HS-5 (cell line): ENCODE measurements around the gene FOS.
"Not testable (repeated sequence)": the region's sequence is repeated elsewhere in the genome, so short reads cannot be mapped to it uniquely, and the experiment has no call there.

ENCODE experiments used
- DNase-seq: peaks from one replicate; pipeline ENCODE4 v3.0.0-alpha.2; 2012; ENCODE audit warnings: low read depth

Gene FOS

GRCh38 chr14:75294649-75295033 is 16.0 kb downstream of the FOS start:
- DNase-seq: no peak

DNA sequence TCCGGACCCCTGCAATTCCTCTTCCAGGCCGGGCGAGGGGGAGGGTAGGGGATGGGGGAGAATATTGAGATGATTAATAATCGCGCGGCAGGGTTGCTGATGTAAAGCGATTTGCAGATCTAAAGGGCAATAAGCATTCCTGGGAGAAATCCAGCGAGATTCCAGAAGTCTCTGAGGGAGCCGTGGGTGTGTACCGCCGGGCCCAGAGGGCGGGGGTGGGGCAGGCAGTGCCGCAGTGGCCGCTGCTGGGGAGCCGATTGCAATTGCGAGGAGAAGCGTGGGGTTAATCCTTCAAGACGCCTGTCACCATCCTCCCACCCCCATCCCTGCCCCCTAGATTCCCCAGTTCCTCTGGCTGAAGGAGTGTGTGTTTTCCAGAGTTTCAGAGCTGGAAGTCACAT is 16.4 kb downstream of the FOS start:
- no peak for DNase-seq

GRCh38 chr14:75295491-75296345 is 17.1 kb downstream of the FOS start:
- DNase-seq: no peak

DNA sequence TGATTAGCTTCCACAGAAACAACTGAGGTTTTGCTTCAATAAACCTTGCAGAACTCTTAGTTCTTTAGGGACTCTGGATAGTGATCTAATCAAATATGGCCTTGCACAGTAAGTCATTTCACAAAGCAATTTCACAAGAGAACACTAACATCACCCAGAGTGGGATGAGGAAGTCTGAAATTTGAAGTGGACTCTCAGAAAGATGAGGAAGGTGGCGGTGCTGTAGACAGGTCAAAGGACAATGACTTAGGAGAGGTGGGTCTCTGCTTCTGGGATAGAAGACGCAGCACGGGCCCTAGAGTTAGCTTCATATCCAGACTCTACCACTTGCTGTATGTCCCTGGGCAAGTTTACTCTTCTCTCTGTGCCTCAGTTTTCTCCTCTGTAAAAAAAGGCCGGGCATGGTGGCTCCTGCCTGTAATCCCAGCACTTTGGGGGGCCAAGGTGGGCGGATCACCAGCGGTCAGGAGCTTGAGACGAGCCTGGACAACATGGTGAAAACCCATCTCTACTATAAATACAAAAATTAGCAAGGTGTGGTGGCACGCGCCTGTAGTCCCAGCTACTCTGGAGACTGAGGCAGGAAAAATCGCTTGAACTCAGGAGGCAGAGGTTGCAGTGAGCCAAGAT is 18.9 kb downstream of the FOS start:
- DNase-seq: no peak

DNA sequence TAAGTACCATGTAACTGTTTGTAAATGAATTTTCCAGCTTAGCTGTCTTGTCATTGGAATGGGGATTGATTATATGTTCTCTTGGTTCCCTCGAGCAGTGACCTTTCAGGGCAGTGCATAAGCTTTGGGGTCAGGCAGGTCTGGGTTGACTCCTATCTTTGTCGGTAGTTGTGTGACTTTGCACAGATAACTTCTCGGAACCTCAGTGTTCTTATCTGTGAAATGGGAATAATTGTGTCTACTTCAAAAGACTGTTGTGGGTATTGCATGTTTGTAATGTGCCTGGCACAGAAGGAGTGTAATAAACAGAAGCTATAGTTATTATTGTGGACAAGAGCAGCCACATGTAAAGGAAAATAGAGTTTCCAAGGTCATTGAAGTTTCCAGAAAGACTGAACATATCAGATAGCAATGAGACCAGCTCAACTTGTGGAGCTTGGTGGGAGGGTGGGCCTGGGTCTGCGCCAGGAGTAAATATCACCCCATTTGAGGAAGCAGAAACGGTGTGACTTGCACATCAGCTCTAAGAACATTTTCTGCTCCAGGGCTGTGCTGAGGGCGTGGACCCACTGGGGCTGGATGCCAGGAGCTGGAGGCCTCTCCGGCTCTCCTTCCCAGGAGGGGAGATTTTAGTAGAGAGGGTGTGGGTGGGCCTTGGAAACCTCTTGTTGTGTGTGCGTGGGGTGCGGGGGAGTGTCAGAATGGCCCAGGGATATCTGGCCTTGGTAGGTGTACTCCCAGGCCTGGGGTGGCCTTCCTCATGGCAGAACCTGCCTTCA is 19.7 kb downstream of the FOS start:
- DNase-seq: no peak

GRCh38 chr14:75299059-75299458 is 20.4 kb downstream of the FOS start:
- no peak for DNase-seq

- no peak for DNase-seq
Observed at GRCh38 chr14:75299576-75299975, 20.9 kb downstream of the FOS start.

DNA sequence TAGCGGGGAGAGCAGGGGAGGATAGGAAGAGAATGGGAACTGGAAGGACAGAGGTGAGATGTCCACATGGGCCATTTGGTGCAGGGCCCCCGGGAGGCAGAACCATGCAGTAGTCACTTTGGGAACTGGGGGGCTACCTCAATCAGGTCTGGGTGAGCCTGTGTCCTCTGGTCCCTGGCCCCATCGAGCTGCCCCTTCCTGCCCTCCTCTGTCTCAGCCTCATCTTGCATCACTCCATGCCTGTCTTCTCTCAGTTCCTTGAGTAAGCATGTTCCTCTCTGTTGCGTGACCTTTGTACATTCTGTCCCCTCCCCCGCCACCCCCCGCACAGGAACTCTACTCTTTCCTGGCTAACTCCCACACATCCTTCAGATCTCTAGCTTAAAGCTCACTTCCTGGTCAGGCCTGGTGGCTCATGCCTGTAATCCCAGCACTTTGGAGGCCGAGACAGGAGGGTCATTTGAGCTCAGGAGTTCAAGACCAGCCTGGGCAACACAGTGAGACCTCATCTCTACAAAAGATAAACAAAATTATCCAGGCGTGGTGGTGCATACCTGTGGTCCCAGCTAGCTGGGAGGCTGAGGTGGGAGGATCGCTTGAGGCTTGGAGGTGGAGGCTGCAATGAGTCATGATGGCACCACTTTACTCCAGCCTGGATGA is 23.2 kb downstream of the FOS start:
- DNase-seq: no peak

DNA sequence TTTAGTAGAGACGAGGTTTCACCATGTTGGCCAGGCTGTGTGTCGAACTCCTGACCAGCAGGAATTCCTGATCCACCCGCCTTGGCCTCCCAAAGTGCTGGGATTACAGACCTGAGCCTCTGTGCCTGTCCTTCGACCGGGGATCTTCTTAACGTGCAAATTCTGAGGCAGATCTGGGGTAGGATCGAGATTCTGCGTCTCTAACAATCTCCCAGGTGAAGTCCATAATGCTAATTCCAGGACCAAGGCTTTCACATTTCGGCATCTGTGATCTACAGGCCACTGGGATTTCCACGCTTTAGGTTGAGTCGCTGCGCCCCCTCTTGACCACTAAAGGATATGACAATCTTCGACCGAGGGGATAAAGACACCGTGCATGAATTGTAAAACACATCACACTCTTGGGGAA is 24.8 kb downstream of the FOS start:
- DNase-seq: no peak

DNA sequence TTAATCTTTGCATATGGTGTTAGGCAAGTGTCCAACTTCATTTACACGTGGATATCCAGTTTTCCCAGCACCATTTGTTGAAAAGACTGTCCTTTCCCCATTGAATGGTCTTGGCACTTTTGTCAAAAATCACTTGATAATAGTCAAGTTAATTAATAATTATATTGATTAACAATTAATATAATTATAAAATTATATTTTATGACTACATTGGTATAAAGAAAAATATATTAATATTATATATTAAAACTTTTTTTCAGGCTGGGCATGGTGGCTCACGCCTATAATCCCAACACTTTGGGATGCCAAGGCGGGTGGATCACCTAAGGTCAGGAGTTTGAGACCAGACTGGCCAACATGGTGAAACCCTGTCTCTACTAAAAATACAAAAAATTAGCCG is 27.8 kb downstream of the FOS start:
- not testable (repeated sequence) for DNase-seq

DNA sequence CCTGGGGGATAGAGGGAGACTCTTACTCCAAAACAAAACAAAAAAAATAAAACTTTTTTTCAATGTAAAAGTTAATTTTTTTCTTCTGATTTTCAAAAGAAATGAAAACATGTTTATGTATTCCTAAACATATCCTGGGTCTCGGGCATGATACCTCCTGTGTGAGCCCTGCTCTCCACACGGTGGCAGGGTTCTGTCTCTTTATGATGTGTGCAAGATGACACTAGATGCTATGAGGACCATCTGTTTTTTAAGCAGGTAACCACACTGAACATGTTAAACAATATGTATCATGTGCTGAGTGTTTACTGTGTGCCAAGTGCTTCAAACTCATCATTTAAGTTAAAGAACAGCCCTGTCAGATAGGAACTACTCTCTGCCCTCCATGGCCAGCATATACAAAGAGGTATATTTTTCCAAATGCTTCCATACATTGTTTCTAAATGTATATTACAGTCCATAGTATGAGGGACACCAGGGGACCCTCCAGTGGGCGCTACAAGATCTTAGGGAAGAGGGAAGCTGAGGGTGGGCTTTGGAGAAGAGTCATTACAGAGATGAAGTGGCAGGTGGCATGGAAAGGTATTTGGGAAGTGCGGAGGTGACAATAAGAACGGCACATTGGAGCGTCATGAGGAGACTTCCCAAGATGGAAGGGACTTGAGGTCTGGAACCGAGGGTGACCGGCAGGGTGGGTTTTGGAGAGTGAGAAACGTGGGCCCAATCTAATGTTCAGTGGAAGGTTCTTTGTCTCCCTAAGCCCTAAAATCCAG is 28.5 kb downstream of the FOS start:
- DNase-seq: no peak

- DNase-seq: no peak
Observed at GRCh38 chr14:75307700-75308379, 29.2 kb downstream of the FOS start.

- not testable (repeated sequence) for DNase-seq
Observed at GRCh38 chr14:75308991-75309390, 30.4 kb downstream of the FOS start.

DNA sequence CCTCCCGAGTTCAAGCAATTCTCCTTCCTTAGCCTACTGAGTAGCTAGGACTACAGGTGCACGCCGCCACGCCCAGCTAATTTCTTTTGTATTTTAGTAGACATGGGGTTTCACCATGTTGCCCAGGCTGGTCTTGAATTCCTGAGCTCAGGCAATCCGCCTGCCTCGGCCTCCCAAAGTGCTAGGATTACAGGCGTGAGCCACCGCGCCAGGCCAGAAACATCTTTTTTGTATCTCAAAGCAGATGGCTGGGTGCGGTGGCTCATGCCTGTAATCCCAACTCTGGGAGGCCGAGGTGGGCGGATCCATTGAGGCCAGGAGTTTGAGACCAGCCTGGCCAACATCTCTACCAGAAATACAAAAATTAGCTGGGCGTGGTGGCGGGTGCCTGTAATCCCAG is 30.9 kb downstream of the FOS start:
- not testable (repeated sequence) for DNase-seq

- DNase-seq: no peak
Observed at GRCh38 chr14:75310295-75311111, 31.9 kb downstream of the FOS start.

DNA sequence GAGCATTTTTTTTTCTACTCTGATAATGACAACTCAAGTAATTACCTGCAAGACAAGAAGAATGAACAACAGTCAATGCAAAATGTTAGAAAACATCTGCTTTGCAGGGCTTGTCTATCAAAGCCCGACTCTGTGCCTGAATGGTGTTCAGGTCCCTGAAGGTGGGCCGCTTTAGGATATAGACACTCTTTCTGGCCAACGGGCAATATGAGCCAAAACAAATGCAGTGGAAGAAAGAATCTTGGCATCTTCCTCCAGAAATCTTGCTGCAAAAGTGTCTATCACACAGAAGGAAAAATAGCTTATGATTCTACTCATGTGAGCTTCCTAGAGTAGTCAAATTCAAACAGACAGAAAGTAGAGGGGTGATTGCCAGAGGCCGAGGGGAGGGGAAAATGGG is 32.7 kb downstream of the FOS start:
- DNase-seq: no peak

- no peak for DNase-seq
Observed at GRCh38 chr14:75312341-75312740, 33.7 kb downstream of the FOS start.

DNA sequence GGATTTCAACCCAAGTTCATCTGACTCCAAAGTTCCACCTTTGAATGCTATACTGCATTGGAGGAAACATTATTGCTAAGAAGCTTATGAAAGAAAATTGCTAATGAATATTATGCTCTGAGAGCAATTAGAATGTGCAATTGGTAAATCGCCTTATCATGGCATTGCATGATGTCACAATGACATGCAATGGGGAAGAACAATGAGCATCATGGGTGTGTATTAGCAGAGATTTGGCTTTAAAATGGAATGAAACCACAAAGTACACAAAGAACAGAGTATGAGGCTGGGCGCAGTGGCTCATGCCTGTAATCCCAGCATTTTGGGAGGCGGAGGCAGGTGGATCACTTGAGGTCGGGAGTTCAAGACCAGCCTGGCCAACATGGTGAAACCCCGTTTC is 34.7 kb downstream of the FOS start:
- DNase-seq: no peak

DNA sequence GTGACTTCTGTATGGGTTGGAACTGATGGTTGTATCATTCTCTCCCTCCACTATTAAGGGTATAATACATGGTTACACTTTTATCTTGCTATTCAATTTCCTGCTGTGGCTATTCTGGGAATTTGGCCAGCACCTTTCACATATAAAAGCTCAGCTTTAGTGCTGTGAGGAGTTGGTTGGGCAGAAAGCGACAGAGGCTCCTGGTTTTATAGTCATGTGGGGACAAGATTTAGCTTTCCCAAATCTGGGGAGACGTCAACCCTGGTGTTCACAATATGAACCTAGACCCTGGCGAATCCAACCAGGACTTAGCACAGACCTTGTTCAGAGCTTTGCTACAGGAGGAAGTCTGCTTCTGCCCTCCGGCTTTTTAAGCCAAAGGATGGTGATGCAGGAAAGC is 36.5 kb downstream of the FOS start:
- no peak for DNase-seq

- no peak for DNase-seq
Observed at GRCh38 chr14:75317148-75317547, 38.5 kb downstream of the FOS start.
